Stimulated activated CD8-positive, alpha-beta memory T cell treated with anti-CD3 and anti-CD28 coated beads, Interleukin-12 subunit alpha, Interleukin-12 subunit beta, amount 100 ng/mL, for 4 hours (primary cell): ENCODE data around the gene C1QTNF3.
A peak's percentile ranks its signal among the peaks of the same experiment; 100 is the strongest.
"Not testable (repeated sequence)": the region's sequence is repeated elsewhere in the genome, so short reads cannot be mapped to it uniquely, and the experiment has no call there.

ENCODE experiments used
- DNase-seq: peaks from one replicate; pipeline ENCODE4 v3.0.0-alpha.2; 2020; ENCODE audit warnings: low read depth

C1QTNF3 gene

DNA sequence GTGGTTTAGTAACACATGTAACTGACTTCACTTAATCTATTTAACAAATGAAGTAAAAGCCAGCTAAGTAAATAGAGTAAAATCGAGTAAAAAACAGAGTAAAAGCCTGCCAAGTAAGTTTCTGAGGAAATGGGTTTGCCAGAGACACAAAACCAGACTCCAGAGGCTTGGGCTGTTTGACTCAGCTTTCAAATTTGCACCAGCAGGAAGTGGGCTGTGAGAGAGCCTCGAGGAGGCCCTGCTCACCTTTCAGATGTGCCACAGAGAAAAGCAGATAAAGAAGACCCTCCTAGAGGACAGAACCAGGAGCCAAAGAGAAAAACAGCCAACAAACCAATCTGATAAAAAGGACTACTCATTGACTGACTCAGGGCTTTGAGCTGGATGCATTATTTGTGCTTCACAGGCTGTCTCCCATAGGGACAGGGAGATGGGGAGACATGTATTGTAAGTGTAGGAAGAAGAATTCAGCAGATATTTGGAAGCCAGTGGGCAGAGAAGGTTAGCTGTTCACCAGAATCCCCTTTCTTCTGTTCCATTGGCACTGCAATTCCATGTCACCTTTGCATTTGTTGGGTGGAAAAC is 20.8 kb downstream of the C1QTNF3 start:
- no peak for DNase-seq

DNA sequence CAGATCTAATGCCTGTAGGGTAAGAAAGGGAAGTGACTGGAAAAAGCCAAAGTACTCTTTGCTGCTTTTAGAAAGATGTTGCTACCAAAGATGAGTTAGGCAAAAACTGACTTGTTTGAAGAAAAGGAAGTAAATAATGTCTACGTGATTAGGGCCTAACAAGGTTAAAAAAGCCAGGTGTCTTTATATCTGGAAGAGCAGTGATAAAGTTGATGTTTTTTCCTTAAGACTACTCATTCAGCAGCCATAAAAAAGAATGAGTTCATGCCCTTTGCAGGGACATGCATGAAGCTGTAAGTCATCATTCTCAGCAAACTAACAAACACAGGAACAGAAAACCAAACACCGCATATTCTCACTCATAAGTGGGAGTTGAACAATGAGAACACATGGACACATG is 21.7 kb downstream of the C1QTNF3 start:
- no peak for DNase-seq

DNA sequence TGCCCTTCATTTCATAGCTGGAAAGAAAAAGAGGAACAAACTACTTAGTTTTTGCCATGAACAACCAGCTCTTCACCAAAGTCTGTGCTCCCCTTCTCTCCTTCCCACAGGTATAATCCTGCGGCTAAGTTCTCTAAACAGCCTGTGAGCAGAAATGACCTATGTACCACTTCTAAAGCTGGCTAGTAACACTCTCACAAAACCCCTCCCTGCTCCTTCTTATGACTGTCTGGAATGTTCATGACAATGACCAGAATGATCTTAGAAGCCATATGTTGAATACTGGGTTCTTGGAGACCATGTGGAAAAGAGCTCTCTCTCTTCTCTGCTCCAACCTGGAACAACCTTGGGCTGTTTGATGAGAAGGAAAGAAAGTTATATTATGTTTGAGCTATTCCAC is 22.3 kb downstream of the C1QTNF3 start:
- no peak for DNase-seq

DNA sequence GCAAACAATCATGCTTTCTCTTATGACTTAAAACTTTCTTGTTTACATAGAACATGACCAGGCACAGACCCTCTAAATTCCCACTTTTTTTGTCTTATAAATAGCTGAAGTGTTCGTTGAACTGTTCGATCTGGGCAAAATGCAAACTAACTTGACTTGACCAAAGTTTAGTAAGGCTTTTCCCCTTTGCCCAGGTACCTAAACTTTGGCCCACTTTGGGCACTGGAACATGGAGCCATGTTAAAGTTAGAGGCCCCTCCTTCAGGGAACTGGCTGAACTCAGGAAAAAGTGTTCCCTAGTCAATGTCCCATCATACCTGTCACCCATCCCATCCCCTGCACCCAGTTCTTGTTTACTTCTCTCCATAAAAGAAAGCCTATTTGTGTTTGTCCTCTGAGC is 25.8 kb downstream of the C1QTNF3 start:
- no peak for DNase-seq

DNA sequence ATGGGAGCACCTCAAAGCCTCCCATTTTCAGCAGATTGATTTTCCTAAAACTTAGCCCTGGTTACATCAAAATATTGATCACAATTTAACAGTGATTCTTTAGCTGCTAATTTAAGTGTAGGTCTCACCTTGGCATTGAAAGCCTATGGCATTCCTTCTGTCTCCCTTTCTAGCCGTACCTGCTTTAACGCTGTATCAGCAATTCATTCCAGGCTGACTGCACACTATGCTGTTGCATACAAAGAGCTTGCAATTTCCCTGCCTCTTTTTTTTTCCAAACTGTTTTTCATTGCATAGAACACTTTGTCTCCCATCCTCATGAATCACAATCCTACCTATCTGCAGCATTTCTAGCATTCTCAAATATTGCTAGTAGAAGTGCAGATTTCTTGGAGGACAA is 26.3 kb downstream of the C1QTNF3 start:
- no peak for DNase-seq

DNA sequence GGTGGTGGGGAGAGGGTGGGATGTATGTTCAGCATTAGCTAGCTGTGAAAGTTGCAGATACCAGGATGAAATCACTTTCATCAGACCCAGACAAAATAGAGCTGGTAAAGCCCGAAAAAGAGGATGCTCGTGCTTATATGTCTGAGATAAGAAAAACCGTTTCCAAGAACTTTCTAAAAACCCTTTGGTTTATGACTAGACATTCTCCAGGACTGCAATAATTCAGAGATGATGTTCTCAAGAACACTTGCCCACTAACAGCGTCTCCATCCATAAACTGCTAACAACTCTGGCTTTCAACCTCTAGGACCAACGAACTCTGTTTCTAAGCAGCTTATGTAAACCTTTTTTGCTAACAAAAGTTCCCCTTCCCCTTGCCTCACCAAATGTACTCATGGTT is 26.8 kb downstream of the C1QTNF3 start:
- DNase-seq = no peak

DNA sequence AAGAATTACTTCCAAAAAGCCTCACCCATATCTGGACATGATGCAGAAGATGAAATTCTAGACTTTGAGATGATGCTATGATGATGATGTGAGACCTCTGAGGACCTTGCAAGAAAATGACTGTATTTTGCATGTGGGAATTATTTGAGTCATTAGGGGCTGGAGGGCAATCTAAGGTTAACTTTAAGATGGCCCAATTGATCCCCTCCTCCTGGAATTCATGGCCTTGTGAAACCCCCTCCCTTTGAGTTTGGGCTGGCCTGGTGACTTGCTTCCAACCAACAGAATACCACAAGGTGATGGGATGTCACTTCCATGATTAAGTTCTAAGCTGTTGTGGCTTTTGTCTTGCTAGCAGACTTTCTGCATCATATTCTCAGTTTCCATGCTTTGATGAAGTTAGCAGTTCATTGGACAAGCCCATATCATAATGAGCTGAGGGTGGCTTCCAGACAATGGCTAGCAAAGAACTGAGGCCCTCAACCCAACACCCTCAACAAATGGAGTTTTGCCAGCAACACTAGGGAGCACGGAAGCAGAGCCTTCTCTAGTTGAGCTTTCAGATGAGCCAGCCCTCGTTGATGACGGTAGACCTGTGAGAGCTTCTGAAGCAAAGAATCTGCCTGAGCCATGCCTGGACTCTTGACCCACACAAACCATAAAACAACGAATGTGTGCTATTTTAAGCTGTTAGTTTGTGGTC is 27.7 kb downstream of the C1QTNF3 start:
- DNase-seq = no peak

DNA sequence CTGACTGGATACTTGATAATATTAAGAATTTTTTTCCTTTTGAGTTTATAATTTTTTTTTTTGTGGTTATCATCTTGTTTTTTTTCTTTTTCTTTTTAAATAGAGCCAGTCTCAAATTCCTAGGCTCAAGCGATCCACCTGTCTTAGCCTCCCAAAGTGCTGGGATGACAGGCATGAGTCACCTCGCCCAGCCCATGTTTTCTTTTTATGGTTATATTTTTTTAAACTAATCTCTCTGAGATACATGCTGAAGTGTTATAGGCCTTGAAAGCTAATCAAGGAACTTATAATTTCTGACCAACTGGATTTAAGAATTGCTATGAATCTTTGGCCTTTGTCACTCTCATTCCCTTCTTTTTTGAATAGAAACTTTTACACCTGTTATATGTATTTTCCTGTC is 28.4 kb downstream of the C1QTNF3 start:
- no peak for DNase-seq

DNA sequence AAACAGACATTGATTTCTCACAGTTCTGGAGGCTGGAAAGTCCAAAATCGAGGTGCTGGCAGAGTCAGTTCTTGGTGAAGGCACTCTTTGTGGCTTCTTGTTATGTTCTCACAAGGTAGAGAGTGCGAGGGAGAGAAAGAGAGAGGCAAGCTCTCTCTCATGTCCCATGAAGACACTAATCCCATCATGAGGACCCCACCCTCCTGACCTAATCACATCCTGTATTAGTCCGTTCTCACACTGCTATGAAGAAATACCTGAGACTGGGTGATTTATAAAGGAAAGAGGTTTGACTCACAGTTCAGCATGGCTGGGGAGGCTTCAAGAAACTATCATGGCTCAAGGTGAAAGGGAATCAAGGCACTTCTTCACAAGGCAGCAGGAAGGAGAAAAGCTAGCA is 29.5 kb downstream of the C1QTNF3 start:
- DNase-seq = no peak

DNA sequence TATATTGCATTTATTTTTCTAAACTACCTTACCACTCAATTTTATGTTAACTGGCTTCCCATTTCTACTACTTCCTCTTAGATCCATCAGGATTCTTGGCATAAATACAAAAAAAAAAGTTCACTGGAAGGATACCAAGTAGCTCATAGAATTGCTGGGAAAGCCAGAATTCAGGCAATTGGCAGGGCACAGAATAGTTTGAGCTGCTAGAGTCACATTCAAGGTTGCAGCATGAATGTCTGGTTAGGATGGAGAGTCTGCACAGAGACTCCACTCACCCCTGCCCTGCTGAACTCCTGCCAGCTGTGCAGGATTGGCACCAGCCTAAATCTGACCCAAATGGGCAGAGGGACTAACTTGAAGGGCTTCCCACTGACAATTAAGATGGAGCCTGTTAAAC is 30.2 kb downstream of the C1QTNF3 start:
- no peak for DNase-seq

DNA sequence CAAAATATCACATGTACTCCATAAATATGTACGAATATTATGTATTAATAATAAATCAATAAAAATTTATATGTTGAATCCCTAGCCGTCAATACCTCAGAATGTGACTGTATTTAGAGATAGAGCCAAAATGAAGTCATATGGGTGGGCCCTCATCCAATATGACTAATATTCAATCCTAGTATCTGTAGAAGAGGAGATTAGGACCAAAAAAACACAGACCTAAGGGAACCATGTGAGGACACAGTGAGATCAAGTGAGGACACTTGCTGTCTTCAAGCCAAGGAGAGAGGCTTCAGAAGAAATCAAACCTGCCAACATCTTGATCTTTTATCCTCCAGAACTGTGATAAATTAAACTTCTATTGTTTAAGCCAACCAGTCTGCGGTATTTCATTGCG is 31.5 kb downstream of the C1QTNF3 start:
- no peak for DNase-seq

DNA sequence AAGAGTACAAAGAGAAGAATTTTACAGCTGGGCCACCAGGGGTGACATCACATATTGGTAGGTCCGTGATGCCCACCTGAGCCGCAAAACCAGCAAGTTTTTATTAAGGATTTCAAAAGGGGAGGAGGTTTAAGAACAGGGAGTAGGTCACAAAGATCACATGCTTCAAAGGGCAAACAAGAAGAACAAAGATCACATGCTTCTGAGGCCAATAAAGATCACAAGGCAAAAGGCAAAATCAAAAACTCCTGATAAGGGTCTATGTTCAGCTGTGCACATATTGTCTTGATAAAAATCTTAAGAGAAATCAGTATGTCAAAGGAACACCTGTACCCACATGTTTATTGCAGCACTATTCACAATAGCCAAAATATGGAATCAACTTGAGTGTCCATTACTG is 32.9 kb downstream of the C1QTNF3 start:
- not testable (repeated sequence) for DNase-seq

DNA sequence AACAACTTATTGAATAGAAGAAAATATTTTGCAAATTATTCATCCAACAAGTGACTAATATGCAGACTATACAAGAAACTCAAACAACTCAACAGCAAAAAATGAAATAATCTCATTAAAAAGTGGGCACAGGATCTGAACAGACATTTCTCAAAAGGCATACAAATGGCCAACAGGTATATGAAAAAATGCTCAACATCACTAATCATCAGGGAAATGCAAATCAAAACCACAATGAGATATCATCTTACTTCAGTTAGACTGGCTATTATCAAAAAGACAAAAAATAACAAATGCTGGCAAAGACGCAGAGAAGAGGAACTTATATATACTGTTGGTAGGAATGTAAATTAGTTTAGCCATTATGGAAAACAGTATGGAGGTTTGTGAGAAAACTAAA is 33.4 kb downstream of the C1QTNF3 start:
- no peak for DNase-seq

DNA sequence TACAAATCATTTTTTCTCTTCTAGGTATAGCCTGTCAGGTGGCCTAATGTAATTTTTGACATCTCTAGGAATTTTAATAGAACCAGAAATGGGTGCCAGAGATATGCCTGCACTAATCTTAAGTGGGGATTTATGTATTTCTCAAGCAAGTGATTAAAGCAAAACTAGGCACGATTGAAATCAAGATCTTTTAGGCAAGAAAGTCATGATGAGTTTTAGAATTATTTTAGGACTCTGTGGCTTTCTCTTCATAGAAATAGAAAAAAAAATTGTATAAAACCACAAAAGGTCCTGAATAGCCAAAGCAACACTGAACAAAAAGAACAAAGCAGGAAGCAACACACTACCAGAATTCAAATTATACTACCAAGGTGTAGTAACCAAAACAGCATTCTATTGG is 34.2 kb downstream of the C1QTNF3 start:
- DNase-seq = no peak

DNA sequence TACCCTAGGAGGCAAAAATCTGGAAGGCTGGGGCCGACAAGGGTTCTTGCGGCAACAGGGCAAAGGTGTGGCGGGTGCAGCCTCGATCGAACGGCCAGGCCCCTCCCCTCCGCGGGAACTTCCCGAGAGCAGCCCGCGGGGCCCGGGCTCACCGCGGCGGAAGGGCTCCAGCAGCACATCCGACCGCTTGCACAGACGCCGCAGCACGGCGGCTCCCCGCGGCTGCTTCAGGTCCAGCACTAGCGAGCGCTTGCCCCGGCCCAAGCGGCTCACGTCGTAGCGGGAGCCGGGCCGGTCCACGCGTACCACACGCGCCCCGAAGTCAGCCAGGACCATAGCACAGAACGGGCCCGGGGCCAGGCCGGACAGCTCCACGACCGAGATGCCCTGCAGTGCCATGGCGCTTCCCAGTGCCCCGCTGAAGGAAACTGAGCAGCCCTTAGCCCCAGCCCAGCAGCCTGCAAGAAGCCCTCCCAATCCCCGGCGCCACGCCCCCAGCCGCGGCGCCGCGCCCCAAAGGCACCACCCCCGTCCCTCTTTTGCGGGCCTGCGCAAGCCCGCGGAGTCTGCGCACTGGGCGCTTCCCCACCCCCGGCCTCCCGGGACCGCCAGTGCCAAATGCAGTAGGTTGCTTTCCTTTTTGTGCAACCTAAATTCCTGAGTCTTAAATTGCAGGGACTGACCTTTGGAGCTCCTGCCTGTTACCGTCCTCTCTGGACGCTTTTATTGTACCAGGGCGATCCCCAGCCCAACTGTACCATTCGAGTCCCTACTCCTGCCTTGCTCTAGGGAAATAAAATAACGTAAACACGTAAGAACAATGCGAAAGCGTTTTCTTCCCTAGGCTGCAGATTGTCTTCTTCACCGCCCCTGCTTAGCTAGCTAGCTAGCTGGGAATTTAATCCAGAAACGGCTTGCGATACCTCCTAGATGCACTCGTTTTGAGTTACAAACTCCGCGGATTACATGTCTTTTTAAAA is 35.1 kb downstream of the C1QTNF3 start, which contains the start of gene AMACR:
AMACR (minus strand) TSS at position 430 of the 980 bp plus-strand sequence; CDS start at position 399, 31 bp downstream.
- DNase-seq = peak; percentile 84

DNA sequence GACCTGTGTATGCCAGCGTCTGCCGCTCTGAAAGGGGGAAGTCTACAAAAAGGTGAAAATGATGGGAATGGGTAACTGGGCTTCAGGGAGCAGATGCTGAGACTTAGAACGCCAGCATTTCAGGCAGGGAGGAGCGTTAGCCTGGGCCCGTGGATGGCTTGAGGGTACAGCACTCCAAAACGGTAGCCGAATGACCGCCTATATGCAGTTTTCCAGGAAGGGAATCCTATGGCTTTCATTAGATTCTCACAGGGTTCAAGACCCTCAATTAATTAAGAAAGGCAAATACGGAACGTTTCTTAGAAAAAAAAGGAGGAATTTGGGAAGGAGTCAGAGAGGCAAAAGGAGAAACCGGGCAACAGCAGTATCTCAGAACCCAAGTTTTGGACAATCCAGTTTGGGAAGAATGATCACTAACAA is 35.8 kb downstream of the C1QTNF3 start:
- no peak for DNase-seq

DNA sequence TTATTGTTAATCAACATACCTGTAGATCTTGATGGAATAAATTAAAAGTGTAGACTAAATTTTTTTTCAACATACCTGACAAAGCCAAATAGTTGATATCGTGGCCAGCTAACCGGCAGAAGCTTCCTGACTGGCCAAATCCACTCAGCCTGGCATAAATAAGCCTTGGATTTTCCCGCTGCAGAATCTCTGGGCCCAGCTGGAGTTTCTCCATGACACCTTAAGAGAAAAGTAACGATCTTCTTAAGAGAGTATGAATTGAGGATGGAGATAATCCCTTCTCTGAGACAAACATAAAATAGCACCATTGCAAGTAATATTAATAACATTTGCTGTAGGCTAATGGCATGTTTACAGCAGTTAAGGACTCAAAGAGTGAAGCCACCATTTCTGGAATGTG is 37.3 kb downstream of the C1QTNF3 start:
- no peak for DNase-seq

DNA sequence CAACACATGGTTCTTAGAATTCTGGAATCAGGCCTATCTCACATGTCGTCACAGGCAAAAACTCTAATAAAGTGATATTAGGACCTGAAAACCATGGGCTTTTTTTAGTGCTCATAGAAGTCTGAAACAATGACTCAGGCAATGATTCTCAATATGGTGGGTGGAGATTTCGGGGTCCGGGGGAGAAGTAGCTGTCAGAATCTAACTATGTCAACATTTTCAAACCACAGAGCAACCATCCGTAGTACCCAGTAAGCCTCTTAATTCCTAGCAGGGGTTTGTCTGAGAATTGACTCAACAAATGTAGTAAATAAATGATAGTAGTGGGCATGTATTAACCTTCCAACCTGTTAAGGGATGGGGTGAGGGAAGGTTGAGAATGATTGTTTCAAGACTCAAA is 37.8 kb downstream of the C1QTNF3 start:
- no peak for DNase-seq

DNA sequence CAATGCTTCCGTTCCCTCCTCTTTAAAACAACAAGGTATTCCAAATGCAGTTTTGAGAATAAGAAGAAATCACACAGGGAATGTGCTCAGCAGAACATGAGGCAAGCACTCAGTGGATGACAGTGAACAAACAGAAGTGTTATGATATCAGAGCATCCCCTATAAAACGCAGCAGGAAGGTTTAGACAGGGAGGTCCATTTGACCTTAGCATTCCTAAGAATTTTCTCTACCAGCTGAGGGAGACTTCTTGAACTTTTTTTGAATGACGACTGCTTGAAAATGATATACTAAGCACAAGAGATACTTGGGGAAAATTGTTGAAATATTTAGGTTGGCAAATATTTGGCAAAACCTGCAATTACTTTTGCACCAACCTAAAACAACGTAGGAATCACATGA is 39.1 kb downstream of the C1QTNF3 start:
- no peak for DNase-seq

DNA sequence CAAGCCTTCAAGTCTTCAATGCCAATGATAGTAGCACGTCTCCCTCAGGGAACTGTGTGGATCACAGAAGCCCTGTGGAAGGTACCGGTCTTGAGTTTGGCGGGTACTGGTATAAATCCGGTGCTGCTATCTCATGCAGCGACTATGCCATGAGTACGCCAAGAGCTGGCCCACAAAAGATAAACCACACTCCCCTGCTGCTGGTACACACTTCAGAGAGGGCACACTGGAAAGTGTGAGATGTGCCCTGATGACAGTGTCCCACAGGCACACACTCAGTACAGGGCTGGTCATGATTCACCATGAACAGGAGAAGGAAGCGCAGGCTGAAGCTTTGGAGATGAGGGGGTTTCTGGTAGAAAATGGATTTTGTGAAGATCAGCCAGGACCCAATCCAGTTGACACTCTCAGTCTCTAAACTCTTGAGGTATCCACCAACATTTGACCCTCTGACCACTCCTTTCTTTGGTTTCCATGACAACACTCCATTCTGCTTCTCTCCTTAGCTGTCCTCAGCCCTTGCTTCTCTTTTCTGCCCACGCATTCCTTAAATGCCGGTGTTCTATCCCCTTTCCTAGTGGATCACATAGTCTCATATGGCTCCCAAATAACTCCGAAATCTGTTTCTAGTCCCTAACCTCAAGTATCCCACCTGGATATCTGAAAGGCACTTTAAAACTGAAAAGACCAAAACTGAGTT is 40.2 kb downstream of the C1QTNF3 start:
- no peak for DNase-seq

DNA sequence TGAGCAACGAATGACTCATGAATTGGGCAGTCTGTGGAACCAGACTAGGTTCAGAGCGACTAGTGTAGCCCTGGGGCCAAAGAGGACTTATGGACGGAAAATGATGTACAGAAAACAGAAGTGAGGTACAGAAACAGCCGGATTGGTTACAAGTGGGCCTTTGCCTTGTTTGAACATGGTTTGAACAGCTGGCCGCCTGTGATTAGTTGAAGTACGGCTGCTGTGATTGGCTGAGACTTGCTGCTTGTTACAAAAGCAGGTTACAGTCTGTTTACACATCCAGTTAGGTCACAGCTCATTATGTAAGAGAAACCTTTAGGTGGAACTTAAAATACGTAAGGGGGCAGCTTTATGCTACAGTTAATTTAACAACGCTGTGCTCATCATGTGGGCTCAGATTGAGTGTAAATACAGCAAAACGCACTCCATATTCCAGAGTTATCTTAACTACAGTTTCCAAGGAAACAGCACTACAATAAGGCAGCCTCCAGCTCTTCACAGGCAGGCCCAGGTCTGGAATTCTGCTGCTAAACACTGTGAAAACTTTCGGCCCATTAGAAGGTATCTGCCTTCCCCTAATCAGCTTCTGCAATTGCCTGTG is 41.7 kb downstream of the C1QTNF3 start:
- no peak for DNase-seq

DNA sequence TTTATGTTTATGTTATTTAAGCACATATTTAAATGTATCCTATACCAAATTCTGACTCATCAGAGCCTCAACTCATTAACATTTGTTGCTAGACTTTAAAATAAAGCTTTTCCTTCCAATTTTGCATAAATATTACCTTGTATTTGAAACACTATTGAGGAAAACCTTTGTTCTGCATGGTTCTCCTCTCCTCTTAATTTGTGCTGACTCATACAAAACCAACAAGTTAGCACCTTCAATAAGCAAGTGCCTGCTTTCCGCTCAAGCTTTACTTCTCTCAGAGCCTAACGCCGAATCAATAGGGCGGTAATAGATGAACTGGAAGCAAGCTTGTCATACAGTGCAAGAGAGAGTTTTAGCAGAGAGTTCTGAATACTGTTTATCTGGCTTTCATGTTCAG is 43.0 kb downstream of the C1QTNF3 start:
- DNase-seq = no peak
